ENCODE data around the gene DCAF8. TPM values are rescaled to one million over a fixed set of nuclear protein-coding genes. Genes with fewer than 3 reads are reported as not detected.

Gene DCAF8
- total RNA-seq, 1 donor from 2014 or later, result 127 TPM

DNA sequence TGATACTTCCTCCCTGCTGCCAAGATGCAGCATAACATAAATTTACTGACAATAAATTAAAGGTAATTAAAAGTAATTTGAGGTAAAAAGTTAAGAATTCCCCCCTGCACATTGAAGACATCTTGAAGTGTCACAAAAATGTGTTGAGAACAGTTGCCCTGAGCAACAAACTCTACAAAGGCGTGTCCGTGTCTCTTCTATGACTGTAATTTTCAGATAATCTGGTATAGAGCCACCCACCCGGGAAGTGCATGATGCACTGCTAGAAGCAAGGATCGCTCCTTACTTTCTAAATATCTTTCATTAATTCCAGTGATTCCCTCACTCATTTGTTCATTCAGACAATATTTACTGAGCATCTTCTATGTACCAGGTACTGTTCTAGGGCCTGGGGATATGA is 83.0 kb downstream of the DCAF8 start:
- ATAC-seq (no peak), DNase-seq (ENCODE audit: low spot score) (no peak)

- ATAC-seq, result no peak
- DNase-seq (ENCODE audit: low spot score), result no peak
Measured at GRCh38 chr1:160178731-160179130, 83.6 kb downstream of the DCAF8 start.

DNA sequence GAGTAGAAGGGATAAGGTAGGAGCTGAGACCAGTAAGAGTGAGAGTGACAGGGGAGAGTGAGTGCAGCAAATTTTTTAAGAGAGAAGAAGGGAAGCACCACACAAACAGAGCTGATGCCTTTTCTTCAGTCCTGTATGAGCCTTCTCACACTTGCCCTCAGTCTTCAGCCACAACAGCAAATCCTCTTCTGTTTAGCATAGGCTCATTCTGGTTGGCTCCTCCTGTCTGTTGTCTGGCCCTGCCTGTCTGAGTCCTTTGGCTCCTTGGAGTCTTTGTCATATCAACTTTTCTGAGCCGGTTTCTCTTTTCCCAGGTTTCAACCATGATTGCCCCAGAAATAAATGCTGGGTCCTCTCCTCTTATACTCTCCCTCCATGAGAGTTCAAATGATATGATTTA is 84.7 kb downstream of the DCAF8 start:
- no peak for ATAC-seq
- no peak for DNase-seq (ENCODE audit: low spot score)

DNA sequence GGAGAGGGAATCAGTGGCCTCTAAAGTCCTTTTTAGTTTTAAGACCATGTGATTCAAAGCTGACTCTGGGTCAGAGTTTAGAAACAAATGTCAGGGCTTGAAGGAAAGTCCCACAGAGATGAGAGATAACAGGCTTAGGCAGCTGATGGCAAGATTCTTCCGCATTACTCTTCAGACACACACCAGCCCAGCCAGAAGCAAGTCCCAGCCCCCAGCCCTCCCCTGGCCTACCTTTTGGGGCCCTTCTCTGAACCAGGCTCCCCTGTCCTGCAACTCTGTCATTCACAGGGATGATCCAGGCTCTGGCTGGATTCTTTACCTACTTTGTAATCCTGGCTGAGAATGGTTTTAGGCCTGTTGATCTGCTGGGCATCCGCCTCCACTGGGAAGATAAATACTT is 85.1 kb downstream of the DCAF8 start:
- no peak for ATAC-seq
- DNase-seq (ENCODE audit: low spot score), result no peak

DNA sequence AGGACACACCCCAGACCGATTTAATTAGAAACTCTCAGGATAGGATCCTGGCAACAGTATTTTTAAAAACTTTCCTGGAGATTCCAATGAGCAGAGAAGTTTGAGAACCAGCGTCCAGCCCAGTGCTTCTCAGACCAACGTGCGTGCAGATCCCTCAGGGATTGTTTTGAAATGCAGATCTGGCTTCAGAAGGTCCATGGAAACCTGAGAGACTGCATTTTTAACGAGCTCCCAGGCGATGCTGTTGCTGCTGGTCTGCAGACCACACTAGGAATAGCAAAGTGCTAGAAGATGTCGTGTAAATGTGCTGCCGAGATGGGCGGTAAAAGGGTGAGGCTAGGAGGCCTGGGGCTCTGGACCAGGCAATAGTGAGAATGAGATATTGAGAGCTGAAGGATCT is 90.4 kb downstream of the DCAF8 start:
- DNase-seq (ENCODE audit: low spot score) (no peak), ATAC-seq (no peak)

DNA sequence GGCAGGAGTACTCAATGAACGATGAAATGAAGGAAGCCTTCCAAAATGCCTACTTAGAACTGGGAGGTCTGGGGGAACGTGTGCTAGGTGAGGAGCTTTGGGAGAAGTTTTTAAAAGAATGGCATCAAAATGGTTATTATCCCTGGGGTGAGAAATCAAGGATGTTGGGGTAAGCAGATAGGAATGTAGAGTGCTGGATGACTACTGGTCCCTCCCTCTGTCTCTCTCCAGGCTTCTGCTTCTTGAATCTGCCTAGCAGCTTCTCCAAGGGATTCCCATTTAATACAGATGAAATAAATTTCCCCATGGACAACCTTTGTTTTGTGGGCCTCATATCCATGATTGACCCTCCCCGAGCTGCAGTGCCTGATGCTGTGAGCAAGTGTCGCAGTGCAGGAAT is 91.0 kb downstream of the DCAF8 start:
- ATAC-seq, result no peak
- DNase-seq (ENCODE audit: low spot score), result no peak

DNA sequence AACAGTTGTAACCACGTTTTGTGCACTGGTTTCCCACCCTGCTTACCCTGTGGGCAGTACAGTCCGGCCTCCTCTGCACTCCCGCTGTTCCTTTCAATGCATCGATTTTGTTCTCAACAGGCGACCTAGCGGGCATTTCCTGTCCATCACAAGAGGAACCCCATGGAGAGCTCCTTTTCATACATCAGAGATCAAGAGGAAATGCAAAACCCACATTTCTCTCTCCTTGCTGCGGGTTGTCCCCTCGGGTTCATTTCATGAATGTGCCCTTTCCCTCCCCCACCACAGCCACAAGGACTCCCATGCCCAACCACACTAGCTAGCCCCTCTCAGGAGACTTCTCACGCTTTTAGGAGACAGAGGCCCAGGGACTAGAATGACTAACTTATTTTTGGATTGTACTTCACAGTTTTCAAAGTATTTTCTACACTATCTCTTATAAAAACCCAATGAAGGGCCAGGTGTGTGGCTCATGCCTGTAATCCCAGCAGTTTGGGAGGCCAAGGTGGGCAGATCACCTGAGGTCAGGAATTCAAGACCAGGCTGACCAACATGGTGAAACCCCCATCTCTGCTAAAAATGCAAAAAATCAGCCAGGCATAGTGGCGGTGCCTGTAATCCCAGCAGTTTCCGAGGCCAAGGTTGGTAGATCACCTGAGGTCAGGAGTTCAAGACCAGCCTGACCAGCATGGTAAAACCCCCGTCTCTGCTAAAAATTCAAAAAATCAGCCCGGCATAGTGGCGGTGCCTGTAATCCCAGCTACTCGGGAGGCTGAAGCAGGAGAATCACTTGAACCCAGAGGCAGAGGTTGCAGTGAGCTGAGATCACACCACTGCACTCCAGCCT is 92.6 kb downstream of the DCAF8 start:
- DNase-seq (ENCODE audit: low spot score), result no peak
- no peak for ATAC-seq

GRCh38 chr1:160168609-160169369 is 93.6 kb downstream of the DCAF8 start:
- ATAC-seq (no peak), DNase-seq (ENCODE audit: low spot score) (no peak)

DNA sequence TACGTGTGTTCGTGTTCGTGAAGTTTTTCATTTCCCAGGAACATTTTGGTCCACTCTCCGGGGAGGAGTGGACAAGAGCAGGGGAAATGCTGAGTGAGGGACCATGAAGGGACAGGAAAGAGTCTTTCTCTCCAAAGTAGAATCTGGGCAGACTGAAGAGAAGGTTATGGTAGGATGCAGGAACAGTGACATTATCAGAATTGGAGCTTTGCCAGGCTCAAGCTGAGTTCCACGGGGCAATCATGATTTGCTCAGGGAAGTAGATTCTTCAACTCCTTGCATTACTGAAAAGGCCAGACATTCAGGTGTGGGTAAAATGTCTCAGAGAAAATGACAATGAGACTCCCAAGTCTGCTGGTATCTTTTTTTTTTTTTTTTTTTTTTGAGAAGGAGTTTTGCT is 94.3 kb downstream of the DCAF8 start:
- DNase-seq (ENCODE audit: low spot score) (no peak), ATAC-seq (no peak)

- DNase-seq (ENCODE audit: low spot score) (no peak), ATAC-seq (no peak)
Measured at GRCh38 chr1:160167580-160167979, 94.8 kb downstream of the DCAF8 start.

DNA sequence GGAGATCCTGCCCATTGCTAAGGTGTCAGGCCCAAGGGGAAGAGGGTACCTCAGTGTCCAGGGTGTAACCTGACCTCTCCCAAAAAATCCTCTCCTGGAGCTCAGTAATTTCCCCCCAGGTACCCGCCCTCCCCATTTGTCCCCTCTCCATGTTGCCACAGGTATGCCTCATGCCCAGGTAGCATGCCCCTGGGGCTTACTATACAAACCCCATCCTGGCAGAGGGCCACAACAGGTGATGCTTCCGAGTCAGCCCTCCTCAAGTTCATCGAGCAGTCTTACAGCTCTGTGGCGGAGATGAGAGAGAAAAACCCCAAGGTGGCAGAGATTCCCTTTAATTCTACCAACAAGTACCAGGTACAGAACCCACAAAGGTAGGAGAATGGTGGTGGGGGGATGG is 95.3 kb downstream of the DCAF8 start:
- no peak for ATAC-seq
- no peak for DNase-seq (ENCODE audit: low spot score)

DNA sequence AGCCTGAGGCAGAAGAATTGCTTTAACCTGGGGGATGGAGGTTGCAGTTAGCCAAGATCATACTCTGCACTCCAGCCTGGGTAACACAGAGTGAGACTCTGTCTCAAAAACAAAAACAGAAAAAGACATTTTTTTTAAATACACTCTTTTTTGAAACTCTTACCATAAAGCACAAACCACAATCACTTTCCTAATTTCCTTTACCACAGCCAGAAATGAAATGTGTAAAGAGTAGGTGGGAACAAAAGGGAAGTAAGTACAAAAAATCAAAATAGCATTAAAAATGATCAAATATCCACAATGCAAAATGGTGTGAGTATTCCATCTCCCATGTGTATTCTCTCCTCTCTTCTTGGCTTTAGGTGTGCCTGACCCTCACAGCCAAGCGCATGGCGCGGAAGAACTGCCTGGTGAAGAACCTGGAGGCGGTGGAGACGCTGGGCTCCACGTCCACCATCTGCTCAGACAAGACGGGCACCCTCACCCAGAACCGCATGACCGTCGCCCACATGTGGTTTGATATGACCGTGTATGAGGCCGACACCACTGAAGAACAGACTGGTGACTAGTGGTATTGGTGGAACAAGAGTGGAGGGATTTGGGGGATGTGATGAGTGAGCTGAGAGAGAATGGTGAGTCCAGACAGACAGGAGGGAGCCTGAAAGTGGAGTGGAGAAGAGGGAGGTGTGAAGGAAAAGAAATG is 96.0 kb downstream of the DCAF8 start:
- no peak for ATAC-seq
- DNase-seq (ENCODE audit: low spot score), result no peak

Other genes with a start within 250 kb of the DCAF8 start
- gene PIGM, start 230.6 kb downstream of the DCAF8 start, total RNA-seq, result 3.4 TPM
- 0.28 TPM for gene KCNJ10, start 192.4 kb downstream of the DCAF8 start, total RNA-seq
- gene KCNJ9, start 181.0 kb downstream of the DCAF8 start, total RNA-seq, result not detected
- 54.5 TPM for gene IGSF8, start 163.9 kb downstream of the DCAF8 start, total RNA-seq
- gene ATP1A2, start 146.8 kb downstream of the DCAF8 start, total RNA-seq, result 0.45 TPM
- not detected for gene ATP1A4, start 110.9 kb downstream of the DCAF8 start, total RNA-seq
- gene CASQ1, start 72.0 kb downstream of the DCAF8 start, total RNA-seq, result not detected
- gene PEA15, start 57.2 kb downstream of the DCAF8 start, total RNA-seq, result 11.3 TPM
- 82.5 TPM for gene PEX19, start 22.6 kb upstream of the DCAF8 start, total RNA-seq
- gene COPA, start 80.7 kb upstream of the DCAF8 start, total RNA-seq, result 94.8 TPM
- gene NCSTN, start 80.8 kb upstream of the DCAF8 start, total RNA-seq, result 32.1 TPM
- 0.10 TPM for gene NHLH1, start 104.5 kb upstream of the DCAF8 start, total RNA-seq
- 0.20 TPM for gene VANGL2, start 138.0 kb upstream of the DCAF8 start, total RNA-seq